SH-SY5Y (cell line): ENCODE data around the gene TRRAP.

Experiments used
- GATA2 ChIP-seq: IDR thresholded peaks from 2 replicates; pipeline ENCODE4 v1.6.1; 2011; ENCODE audit warnings: mild to moderate bottlenecking, low read depth, low read length
- GATA3 ChIP-seq: IDR thresholded peaks from 2 replicates; pipeline ENCODE4 v1.6.1; 2011; ENCODE audit warnings: low read depth, mild to moderate bottlenecking, low read length, moderate library complexity

- TF ChIP-seq GATA2 (no peak), GATA3 (no peak)
Observed at GRCh38 chr7:99005776-99006175, 127.4 kb downstream of the TRRAP start.
